ENCODE data around the gene SKI. TPM values are rescaled to one million over a fixed set of nuclear protein-coding genes. Genes with fewer than 3 reads are reported as not detected.
A peak's percentile ranks its signal among the peaks of the same experiment; 100 is the strongest.

SKI gene
- total RNA-seq, 1 experiment from 2014 or later: 53.7 TPM

DNA sequence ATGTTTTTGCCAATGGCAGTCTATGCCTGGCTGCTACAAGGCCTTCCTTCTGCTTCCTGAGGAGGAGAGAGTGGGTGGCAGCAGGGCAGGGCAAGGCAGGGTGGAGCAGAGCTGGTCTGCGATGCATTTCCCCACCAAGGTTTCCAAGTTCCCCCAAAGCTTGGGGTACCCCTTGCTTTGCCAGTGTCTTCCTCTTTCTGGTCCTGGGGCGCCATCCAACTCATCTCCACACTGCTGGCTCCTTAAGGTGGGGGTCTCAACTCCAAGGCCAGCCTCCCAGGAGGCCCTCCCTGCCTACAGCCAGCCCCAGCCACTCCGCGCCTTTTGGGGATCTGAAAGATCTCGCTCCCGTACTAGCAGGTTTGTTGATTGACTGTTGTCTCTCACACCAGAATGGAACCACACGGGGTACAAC is 3.9 kb upstream of the SKI start:
- H3K9me3 Mint-ChIP-seq (ENCODE audit: unreplicated experiment): peaks cover 1% of the 10 kb centered on the region
- no peak overlapping the region for H3K4me3 Mint-ChIP-seq (ENCODE audit: unreplicated experiment)
- intact Hi-C loops (cut with micrococcal nuclease): no loop called here
- POLR2A ChIA-PET: interaction anchor here (1.4 kb wide), 1 partner anchor 10 kb away, joined by 7 read pairs; no protein-coding TSS in a partner anchor
- H3K36me3 Mint-ChIP-seq (ENCODE audit: insufficient read depth, unreplicated experiment): peaks cover under 1% of the 10 kb centered on the region
- no peak for DNase-seq (ENCODE audit: unreplicated experiment)
- CTCF ChIA-PET: no interaction called here
- BruUV-seq (replicated peaks): no TSS peak
- no peak overlapping the region for H3K27ac Mint-ChIP-seq (ENCODE audit: low read depth, unreplicated experiment)
- TF ChIP-seq, protein P1, sequence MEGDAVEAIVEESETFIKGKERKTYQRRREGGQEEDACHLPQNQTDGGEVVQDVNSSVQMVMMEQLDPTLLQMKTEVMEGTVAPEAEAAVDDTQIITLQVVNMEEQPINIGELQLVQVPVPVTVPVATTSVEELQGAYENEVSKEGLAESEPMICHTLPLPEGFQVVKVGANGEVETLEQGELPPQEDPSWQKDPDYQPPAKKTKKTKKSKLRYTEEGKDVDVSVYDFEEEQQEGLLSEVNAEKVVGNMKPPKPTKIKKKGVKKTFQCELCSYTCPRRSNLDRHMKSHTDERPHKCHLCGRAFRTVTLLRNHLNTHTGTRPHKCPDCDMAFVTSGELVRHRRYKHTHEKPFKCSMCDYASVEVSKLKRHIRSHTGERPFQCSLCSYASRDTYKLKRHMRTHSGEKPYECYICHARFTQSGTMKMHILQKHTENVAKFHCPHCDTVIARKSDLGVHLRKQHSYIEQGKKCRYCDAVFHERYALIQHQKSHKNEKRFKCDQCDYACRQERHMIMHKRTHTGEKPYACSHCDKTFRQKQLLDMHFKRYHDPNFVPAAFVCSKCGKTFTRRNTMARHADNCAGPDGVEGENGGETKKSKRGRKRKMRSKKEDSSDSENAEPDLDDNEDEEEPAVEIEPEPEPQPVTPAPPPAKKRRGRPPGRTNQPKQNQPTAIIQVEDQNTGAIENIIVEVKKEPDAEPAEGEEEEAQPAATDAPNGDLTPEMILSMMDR (IDR thresholded peaks at IDR 0.05; ENCODE audit: unreplicated experiment): no peak
- H3K4me1 Mint-ChIP-seq (ENCODE audit: insufficient read depth, unreplicated experiment): peaks cover 11% of the 10 kb centered on the region
- no peaks in the 10 kb centered on the region for H3K27me3 Mint-ChIP-seq (ENCODE audit: insufficient read depth, unreplicated experiment)

DNA sequence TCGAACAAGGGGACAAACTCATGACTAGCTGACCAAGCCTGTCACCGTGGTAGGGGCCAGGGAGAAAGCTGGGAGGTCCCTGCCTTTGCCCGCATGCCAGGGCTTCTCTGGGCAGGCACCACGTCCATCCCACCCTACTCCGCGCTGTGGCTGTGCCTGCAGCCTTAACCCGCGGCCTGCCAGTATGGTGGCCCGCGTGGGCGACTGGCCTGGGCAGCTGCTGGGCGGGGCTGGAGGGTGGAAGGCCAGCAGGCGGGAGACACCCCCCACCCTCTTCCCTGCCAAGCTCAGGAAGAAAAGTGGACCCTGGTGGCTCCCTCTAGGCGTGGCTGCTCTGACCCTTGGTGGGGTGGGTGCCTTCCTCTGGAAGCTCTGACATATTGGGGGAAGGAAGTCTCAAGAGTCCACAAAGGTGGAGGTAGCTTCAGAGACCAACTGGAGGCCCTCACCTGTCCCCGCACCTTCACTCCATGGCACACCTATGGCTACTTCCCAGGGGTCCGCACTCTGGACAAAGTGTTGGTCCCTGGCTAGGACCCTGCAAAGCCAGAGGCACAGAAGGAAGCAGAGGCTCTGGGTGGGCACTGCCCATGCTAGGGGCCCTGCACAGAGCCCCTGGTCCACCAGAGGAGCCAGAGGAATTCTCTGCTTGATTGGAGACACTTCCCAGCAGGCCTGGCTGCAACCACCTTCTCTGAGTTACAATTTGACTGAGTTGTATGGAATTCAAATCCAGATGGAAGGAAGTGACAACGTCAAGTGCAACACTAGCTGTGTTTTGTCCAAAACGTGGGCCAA is 3.3 kb upstream of the SKI start:
- TF ChIP-seq, protein P1 (IDR thresholded peaks at IDR 0.05; ENCODE audit: unreplicated experiment): no peak
- CTCF ChIA-PET: interaction anchor here (0.6 kb wide), 1 partner anchor 18 kb away, joined by 3 read pairs; no protein-coding TSS in a partner anchor
- H3K4me3 Mint-ChIP-seq (ENCODE audit: unreplicated experiment): no peak overlapping the region
- intact Hi-C loops (cut with micrococcal nuclease): no loop called here
- no peak for DNase-seq (ENCODE audit: unreplicated experiment)
- H3K27ac Mint-ChIP-seq (ENCODE audit: low read depth, unreplicated experiment): no peak overlapping the region
- no peaks in the 10 kb centered on the region for H3K9me3 Mint-ChIP-seq (ENCODE audit: unreplicated experiment)
- peaks cover 11% of the 10 kb centered on the region for H3K4me1 Mint-ChIP-seq (ENCODE audit: insufficient read depth, unreplicated experiment)
- peaks cover 7% of the 10 kb centered on the region for H3K36me3 Mint-ChIP-seq (ENCODE audit: insufficient read depth, unreplicated experiment)
- no TSS peak for BruUV-seq (replicated peaks)
- POLR2A ChIA-PET: interaction anchor here (1.4 kb wide), 1 partner anchor 9 kb away, joined by 7 read pairs; no protein-coding TSS in a partner anchor
- no peaks in the 10 kb centered on the region for H3K27me3 Mint-ChIP-seq (ENCODE audit: insufficient read depth, unreplicated experiment)

DNA sequence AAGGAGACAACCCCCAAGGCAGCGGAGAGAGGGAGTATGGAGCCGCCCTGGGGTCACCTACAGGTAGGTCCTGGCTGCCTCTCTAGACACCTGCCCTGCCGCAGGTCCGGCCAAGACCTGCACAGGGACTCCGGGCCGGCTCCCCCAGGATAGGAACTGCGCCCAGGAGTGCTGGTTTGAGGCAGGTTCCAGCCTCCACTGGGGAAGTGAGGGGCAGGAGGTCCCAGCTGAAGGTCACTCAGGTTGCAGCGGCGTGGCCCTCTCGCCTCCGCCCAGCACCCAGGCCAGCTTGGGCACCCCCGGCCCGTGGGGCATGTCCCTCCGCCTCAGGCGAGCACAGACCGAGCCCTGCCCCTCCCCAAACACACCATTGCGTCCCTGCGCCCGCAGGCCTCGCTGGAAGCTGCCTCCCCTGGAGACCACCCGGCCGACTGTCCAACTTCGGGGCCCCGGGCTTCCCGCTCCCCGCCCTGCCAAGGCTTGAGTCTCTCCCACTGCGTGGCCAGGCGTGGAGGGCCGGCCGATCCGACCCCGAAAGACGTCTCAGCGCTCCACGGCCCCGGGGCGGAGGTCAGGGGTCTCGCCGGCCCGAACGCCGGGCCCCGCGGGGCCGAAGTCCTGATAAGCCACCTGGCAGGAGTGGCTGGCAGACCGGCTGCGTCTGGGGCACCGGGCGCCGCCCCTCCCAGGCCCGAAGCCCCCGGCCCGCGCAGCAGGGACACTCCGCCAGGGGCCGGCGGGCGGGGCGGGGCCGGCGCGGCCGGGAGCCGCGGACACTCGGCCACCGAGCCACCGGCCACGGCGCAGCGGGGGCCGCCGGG is 1.4 kb upstream of the SKI start:
- no peak for DNase-seq (ENCODE audit: unreplicated experiment)
- Mint-ChIP-seq H3K36me3 (ENCODE audit: insufficient read depth, unreplicated experiment) (peaks cover 7% of the 10 kb centered on the region), H3K4me1 (ENCODE audit: insufficient read depth, unreplicated experiment) (peaks cover 12% of the 10 kb centered on the region), H3K4me3 (ENCODE audit: unreplicated experiment) (peak overlapping the region; percentile 74), H3K27me3 (ENCODE audit: insufficient read depth, unreplicated experiment) (no peaks in the 10 kb centered on the region), H3K27ac (ENCODE audit: low read depth, unreplicated experiment) (peak overlapping the region; percentile 54), H3K9me3 (ENCODE audit: unreplicated experiment) (no peaks in the 10 kb centered on the region)
- intact Hi-C loops (cut with micrococcal nuclease): no loop called here
- CTCF ChIA-PET: interaction anchor here (2.8 kb wide), 1 partner anchor 32 kb away, joined by 9 read pairs; the partner anchor contains the start of gene FAAP20
- POLR2A ChIA-PET: interaction anchor here (0.7 to 4.6 kb wide), 6 partner anchors 14 to 165 kb away, joined by 3 to 15 read pairs (median 4); partner anchors contain the start of genes FAAP20, MORN1 and RER1
- BruUV-seq (replicated peaks): TSS peak; percentile 16
- TF ChIP-seq, protein P1 (IDR thresholded peaks at IDR 0.05; ENCODE audit: unreplicated experiment): no peak

All from MCF 10A (cell line).